Stimulated activated CD8-positive, alpha-beta memory T cell treated with anti-CD3 and anti-CD28 coated beads, Interleukin-15, amount 100 ng/mL, for 48 hours (primary cell): ENCODE measurements around the gene DPYD.
"Not testable (repeated sequence)": the region's sequence is repeated elsewhere in the genome, so short reads cannot be mapped to it uniquely, and the experiment has no call there.

Experiments
- DNase-seq, 2 donors: peaks; one replicate each; pipeline ENCODE4 v3.0.0-alpha.2; 2020; ENCODE audit warnings: low read depth in 2 of 2

The DPYD gene

GRCh38 chr1:97277891-97278654 lies 642.8 kb downstream of the DPYD start:
- DNase-seq, result no peak

GRCh38 chr1:97271916-97272788 lies 648.7 kb downstream of the DPYD start:
- no peak for DNase-seq

- no peak for DNase-seq
Measured at GRCh38 chr1:97270508-97271307, 650.1 kb downstream of the DPYD start.

GRCh38 chr1:97265630-97266029 lies 655.2 kb downstream of the DPYD start:
- no peak for DNase-seq

GRCh38 chr1:97262842-97263241 lies 658.0 kb downstream of the DPYD start:
- no peak for DNase-seq

GRCh38 chr1:97258597-97258996 lies 662.2 kb downstream of the DPYD start:
- DNase-seq, result no peak

- no peak for DNase-seq
Measured at GRCh38 chr1:97254731-97255463, 665.9 kb downstream of the DPYD start.

- no peak for DNase-seq
Measured at GRCh38 chr1:97252925-97253324, 667.9 kb downstream of the DPYD start.

- DNase-seq, result no peak
Measured at GRCh38 chr1:97252076-97252475, 668.8 kb downstream of the DPYD start.

- DNase-seq, result no peak
Measured at GRCh38 chr1:97247196-97247595, 673.6 kb downstream of the DPYD start.

- no peak for DNase-seq
Measured at GRCh38 chr1:97245682-97246081, 675.2 kb downstream of the DPYD start.

GRCh38 chr1:97245026-97245425 lies 675.8 kb downstream of the DPYD start:
- DNase-seq, result no peak

GRCh38 chr1:97243973-97244560 lies 676.8 kb downstream of the DPYD start:
- no peak for DNase-seq

- DNase-seq, result no peak
Measured at GRCh38 chr1:97238816-97239215, 682.0 kb downstream of the DPYD start.

GRCh38 chr1:97231354-97231753 lies 689.5 kb downstream of the DPYD start:
- not testable (repeated sequence) for DNase-seq

GRCh38 chr1:97212671-97213070 lies 708.2 kb downstream of the DPYD start:
- no peak for DNase-seq

- no peak for DNase-seq
Measured at GRCh38 chr1:97210307-97210706, 710.5 kb downstream of the DPYD start.

GRCh38 chr1:97209381-97209957 lies 711.4 kb downstream of the DPYD start:
- DNase-seq, result no peak

- DNase-seq, result no peak
Measured at GRCh38 chr1:97207868-97208267, 713.0 kb downstream of the DPYD start.

GRCh38 chr1:97204468-97204867 lies 716.4 kb downstream of the DPYD start:
- no peak for DNase-seq
